GM18861 (cell line): Measurements from ENCODE around the gene PDE8A.
"Not testable (repeated sequence)": the region's sequence is repeated elsewhere in the genome, so short reads cannot be mapped to it uniquely, and the experiment has no call there.

Experiments
- ATAC-seq: cut with Tn5 transposase; IDR thresholded peaks from one replicate; pipeline ENCODE4 v1.9.1; 2021; ENCODE audit not compliant: unreplicated experiment

PDE8A gene

GRCh38 chr15:84960391-84961113 is 21.1 kb upstream of the PDE8A start:
- no peak for ATAC-seq

DNA sequence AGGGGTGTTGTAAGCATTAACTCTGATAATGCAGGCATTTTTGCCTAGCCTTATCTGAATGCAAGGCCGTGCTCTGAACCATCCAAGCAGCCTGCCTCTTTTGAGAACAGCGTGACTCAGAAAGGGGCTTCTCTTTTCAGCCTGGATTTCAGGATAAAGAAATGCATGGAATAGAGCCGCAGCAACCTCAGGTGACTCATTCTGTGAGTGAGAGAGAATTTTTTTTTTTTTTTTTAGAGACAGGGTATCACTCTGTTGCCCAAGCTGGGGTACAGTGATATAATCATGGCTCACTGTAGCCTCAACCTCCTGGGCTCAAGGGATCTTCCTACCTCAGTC is 20.6 kb upstream of the PDE8A start:
- ATAC-seq, result no peak

GRCh38 chr15:84961707-84962106 is 19.9 kb upstream of the PDE8A start:
- ATAC-seq, result no peak

DNA sequence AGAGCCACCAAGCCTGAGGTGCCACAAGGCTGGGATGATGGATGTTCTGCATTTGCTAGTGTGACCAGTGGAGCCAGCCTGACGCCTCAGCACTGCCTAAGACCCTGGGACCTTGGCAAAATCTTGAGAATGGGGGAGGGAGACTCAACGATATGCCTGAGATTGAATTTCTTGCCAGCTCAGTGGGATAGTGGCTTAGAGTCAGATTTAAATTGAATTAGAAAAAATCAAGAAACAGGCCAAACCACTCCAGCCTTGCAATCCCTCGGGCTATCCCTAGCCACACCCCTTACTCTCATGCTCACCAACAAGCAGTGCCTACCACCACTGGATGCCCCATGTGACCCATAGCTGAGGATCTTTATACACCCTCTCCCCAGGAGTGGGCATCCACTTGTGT is 18.7 kb upstream of the PDE8A start:
- no peak for ATAC-seq

GRCh38 chr15:84967380-84967779 is 14.3 kb upstream of the PDE8A start:
- no peak for ATAC-seq

- no peak for ATAC-seq
Observed at GRCh38 chr15:84968301-84968700, 13.4 kb upstream of the PDE8A start.

DNA sequence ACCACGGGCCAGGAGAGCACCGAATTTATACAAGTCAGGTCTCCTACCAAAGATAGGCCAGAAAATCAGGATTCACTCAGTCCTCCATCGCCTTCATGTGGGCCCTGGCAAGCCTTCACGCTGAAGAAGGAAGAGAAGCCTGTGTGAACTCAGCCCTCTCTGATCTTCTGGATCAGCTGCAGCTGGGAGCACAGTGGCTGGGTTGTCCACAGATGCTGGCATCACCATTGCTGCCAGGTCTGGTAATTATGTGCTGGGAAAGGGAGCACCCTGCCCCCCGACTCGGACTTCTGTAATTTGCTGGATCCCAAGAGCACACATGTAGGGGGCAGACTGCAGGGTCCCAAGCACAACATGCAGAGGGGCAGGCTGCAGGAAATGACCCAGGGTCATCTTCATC is 12.4 kb upstream of the PDE8A start:
- no peak for ATAC-seq

GRCh38 chr15:84970843-84971242 is 10.8 kb upstream of the PDE8A start:
- ATAC-seq, result no peak

DNA sequence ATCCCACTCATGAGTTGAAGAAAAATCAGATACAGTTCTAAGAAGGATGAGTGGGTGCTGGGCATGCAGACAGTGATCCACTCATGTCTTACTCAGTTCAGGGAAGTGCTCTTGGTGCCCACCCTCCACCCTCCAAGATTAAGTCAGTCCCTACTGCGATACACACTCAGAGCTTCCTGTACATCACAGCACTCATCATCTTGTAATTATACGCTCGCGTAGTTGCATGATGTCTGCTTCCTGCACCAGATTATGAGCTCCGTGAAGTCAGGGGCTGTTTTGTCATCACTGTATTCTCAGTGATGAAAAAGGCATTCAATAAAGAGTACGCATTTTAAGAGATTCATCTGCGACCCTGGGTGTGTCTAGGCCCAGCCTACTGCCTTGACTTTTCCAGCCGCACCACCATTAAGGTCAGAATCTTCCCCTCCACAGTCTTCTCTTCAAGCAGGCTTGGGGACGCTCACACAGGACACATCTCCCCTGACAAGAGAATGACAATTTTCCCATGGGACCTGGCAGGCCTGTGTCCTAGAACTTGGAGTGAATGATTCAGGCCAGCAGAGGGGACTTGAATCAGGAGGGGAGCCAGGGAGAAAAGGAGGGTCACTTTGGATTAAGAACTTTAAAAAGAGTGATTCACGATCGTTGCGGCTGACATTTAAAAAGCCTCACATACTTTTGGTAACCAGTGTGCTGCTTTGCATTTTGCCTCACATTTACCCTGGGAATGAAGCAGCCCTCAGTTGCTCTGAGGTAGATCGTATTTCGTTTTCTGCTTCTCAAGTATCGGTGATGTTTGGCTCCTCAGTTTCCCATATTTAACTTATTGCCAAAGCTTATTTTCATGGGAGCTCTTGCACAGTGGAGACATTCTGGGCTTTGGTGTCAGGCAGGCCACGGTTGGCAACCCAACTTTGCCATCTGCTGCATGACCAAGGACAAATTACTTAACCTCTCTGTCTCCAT is 7.9 kb upstream of the PDE8A start:
- ATAC-seq, result no peak

DNA sequence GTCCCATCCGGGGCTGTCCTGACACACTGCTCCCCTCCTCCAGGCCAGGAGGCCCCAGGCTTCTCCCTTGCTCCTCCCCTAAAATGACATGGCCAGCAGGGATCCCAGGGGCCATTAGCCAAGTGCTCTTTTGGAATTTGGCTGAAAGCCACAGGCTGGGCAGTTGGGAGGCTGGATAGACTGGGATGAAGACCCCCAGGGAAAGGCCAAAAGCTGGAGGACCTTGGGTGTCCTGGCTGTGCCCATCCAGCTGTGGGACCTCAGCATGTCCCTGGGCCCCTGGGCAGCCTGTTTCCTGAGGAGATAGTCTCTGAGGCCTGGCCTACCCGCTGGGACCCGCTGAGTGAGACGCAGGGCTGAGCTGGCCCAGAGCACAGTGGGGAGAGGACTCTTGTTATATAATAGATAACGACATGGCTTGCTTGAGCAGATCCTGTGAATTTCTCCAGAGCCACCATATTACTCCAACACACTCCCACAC is 5.7 kb upstream of the PDE8A start:
- ATAC-seq, result no peak

GRCh38 chr15:84976746-84977345 is 4.8 kb upstream of the PDE8A start:
- ATAC-seq, result no peak

GRCh38 chr15:84979651-84980050 is 2.0 kb upstream of the PDE8A start:
- no peak for ATAC-seq

GRCh38 chr15:84980196-84981053 is 1.2 kb upstream of the PDE8A start:
- ATAC-seq, result peak; percentile 33

- ATAC-seq, result peak; percentile 57
Observed at GRCh38 chr15:84981054-84981710, 474 bp upstream of the PDE8A start.

DNA sequence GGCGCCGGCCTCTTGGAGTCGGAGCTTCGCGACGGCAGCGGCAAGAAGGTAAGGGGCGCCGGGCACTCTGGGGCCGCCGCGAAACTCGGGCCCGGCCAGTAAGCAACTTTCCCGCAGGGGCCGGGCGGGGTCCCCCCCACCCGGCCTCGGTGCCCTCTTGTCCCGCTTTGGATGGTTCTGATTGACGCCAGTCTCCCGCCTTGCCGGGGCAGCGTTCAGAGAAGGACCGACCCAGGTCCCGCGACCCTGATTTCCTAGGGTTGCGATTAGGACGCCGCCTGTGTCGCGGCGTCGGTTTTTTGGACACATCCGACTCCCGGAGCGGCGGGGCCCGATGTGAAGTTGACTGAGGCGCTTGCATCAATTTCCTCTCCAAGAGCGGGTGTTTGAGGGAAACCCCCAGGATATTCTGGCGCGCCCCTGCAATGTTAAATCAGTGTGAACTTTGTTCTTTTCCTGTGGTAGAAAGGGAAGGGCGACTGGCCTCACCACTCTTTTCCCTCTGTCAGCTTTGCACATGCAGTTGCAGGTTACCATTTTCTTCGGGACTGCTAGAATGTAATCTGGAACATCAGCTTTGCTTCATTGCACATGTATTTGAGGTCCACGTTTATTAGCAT is 755 bp downstream of the PDE8A start:
- ATAC-seq, result no peak

GRCh38 chr15:84983294-84983693 is 1.6 kb downstream of the PDE8A start:
- no peak for ATAC-seq

GRCh38 chr15:84983711-84984110 is 2.1 kb downstream of the PDE8A start:
- no peak for ATAC-seq

GRCh38 chr15:84985158-84985557 is 3.5 kb downstream of the PDE8A start:
- no peak for ATAC-seq

DNA sequence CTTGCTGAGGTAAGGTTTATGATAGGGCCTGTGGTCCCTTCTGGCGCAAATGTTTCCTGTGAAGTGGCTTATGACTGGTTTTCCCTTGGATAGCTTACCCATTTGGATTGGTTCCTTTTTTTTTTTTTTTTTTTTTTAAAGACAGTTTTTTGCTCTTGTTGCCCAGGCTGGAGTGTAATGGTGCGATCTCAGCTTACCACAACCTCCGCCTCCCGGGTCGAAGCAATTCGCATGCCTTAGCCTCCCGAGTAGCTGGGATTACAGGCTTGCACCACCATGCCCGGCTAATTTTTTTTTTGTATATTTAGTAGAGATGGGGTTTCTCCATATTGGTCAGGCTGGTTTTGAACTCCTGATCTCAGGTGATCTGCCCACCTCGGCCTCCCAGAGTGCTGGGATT is 5.7 kb downstream of the PDE8A start:
- not testable (repeated sequence) for ATAC-seq
